Fibroblast of lung (primary cell): ENCODE measurements around the gene FJX1. TPM values are rescaled to one million over a fixed set of nuclear protein-coding genes. Genes with fewer than 3 reads are reported as not detected.
A peak's percentile ranks its signal among the peaks of the same experiment; 100 is the strongest.
"Not testable (repeated sequence)": the region's sequence is repeated elsewhere in the genome, so short reads cannot be mapped to it uniquely, and the experiment has no call there.

Experiments
- DNase-seq, 2 donors: peaks; one replicate each; pipeline versions ENCODE4 v3.0.0 to v3.0.0-alpha.2; 2010; ENCODE audit warnings: low read depth in 2 of 2
- H2AFZ ChIP-seq: 2 replicates; pipeline ENCODE4 v1.5.1; 2012; ENCODE audit warnings: low read length, control low read depth, inconsistent platforms
- H3K27ac ChIP-seq: 2 replicates; pipeline ENCODE4 v1.5.1; 2011; ENCODE audit warnings: low read length, control low read depth; ENCODE audit not compliant: insufficient read depth
- H3K27me3 ChIP-seq: 2 replicates; pipeline ENCODE4 v1.5.1; 2011; ENCODE audit warnings: mild to moderate bottlenecking, low read length; ENCODE audit not compliant: control insufficient read depth, insufficient read depth
- H3K36me3 ChIP-seq: 2 replicates; pipeline ENCODE4 v1.5.1; 2011; ENCODE audit warnings: low read length; ENCODE audit not compliant: control insufficient read depth, insufficient read depth
- H3K4me1 ChIP-seq: 2 replicates; pipeline ENCODE4 v1.5.1; 2011; ENCODE audit warnings: low read length; ENCODE audit not compliant: control insufficient read depth, insufficient read depth; ENCODE audit errors: extremely low read depth
- H3K4me2 ChIP-seq: 2 replicates; pipeline ENCODE4 v1.5.1; 2011; ENCODE audit warnings: low read length, control low read depth; ENCODE audit not compliant: insufficient read depth; ENCODE audit errors: extremely low read depth
- H3K4me3 ChIP-seq, 4 experiments: fragments of 200-600 bp in 1 of 4; sonication (generic) in 1 of 4; replicated peaks in 1 of 4; 2 replicates each; pipeline ENCODE4 v1.5.1; 2011 to 2016; ENCODE audit warnings: low read length in 4 of 4, low read depth in 3 of 4, mild to moderate bottlenecking in 3 of 4, control low read depth in 2 of 4, inconsistent platforms in 1 of 4, mixed read lengths in 1 of 4; ENCODE audit not compliant: insufficient read depth in 1 of 4; ENCODE audit errors: control extremely low read depth in 1 of 4
- H3K79me2 ChIP-seq: 2 replicates; pipeline ENCODE4 v1.5.1; 2012; ENCODE audit warnings: mild to moderate bottlenecking, low read length, inconsistent platforms; ENCODE audit not compliant: control insufficient read depth, insufficient read depth
- H3K9ac ChIP-seq: 2 replicates; pipeline ENCODE4 v1.5.1; 2011; ENCODE audit warnings: mild to moderate bottlenecking, low read length, control low read depth; ENCODE audit not compliant: insufficient read depth
- H3K9me3 ChIP-seq: 2 replicates; pipeline ENCODE4 v1.5.1; 2012; ENCODE audit warnings: low read depth, low read length; ENCODE audit not compliant: control insufficient read depth, insufficient read depth
- H4K20me1 ChIP-seq: 2 replicates; pipeline ENCODE4 v1.5.1; 2011; ENCODE audit warnings: low read length; ENCODE audit not compliant: control insufficient read depth, insufficient read depth; ENCODE audit errors: extremely low read depth
- CTCF ChIP-seq, 2 donors: IDR thresholded peaks in 1 of 2; conservative IDR thresholded peaks in 1 of 2; 1 replicate in 1 of 2; 2 replicates in 1 of 2; pipeline ENCODE4 v1.5.1; 2011 to 2012; ENCODE audit warnings: low read length in 2 of 2, control low read depth in 1 of 2, inconsistent platforms in 1 of 2, low read depth in 1 of 2, mild to moderate bottlenecking in 1 of 2
- EZH2 ChIP-seq: IDR thresholded peaks from 2 replicates; pipeline ENCODE4 v1.5.1; 2012; ENCODE audit warnings: low read length, control low read depth, mild to moderate bottlenecking; ENCODE audit errors: missing control alignments
- polyA plus RNA-seq, 2 donors: library from polyadenylated mRNA; depleted of rRNA in 1 of 2; stranded (reverse) in 1 of 2; unstranded in 1 of 2; fragments of >200 nt; gene quantifications; 2 replicates each; pipeline ENCODE4 v1.2.1, GENCODE V29; 2011 to 2012; ENCODE audit warnings: missing spikeins in 1 of 2
- total RNA-seq: library from RNA; depleted of rRNA; stranded (reverse); fragments of >200 nt; gene quantifications from 2 replicates; pipeline ENCODE4 v1.2.1, GENCODE V29; 2014

Gene FJX1
- total and polyA plus RNA-seq, 2 donors (not counting 1 experiment from before 2014, with no cell fraction given), result 4.2 to 10.4 TPM

DNA sequence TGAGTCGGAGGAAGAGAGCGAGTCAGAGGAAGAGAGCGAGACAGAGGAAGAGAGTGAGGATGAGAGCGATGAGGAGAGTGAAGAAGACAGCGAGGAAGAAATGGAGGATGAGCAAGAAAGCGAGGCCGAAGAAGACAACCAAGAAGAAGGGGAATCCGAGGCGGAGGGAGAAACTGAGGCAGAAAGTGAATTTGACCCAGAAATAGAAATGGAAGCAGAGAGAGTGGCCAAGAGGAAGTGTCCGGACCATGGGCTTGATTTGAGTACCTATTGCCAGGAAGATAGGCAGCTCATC, 45.1 kb downstream of the FJX1 start:
- Histone ChIP-seq H4K20me1 (no peaks in the 10 kb centered on the region), H3K4me2 (peak overlapping the region; percentile 89), H3K27me3 (no peaks in the 10 kb centered on the region), H3K9ac (peak overlapping the region; percentile 94), H2AFZ (peak overlapping the region; percentile 63), H3K4me1 (peaks cover 2% of the 10 kb centered on the region), H3K27ac (peak overlapping the region; percentile 97), H3K9me3 (no peaks in the 10 kb centered on the region), H3K79me2 (peaks cover 47% of the 10 kb centered on the region), H3K4me3 (peak overlapping the region; percentile 67 to 83 (median 70)), H3K36me3 (no peaks in the 10 kb centered on the region)
- no peak for TF ChIP-seq EZH2
- no peak for TF ChIP-seq CTCF (conservative IDR thresholded peaks at IDR 0.05 in 1 of 2, IDR thresholded peaks at IDR 0.05 in 1 of 2; ENCODE audit: low read depth in 1 of 2, low read length in 2 of 2)
- no peak for DNase-seq

DNA sequence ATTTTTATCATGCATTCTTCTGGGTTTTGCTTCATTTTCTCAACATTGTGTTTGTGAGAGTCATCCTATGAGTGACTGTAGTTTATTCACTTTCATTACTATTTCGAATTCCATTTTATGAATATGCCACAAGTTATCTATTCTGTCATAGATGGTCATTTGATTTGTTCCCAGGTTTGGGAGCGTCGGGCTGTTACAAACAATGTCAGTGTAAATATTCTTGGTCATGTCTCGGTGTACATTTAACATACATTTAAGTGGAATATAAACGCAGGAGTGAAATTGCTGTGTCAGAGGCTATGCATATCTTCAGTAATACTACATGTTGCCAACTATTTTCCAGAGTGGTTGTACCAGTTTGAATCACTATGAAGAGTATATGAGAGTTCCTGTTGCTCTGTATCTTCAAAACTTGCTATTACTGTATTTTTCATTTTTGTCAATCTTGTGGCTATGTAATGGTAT, 46.7 kb downstream of the FJX1 start:
- Histone ChIP-seq H3K36me3 (no peaks in the 10 kb centered on the region), H3K4me1 (peaks cover 2% of the 10 kb centered on the region), H4K20me1 (peaks cover under 1% of the 10 kb centered on the region), H3K4me3 (peak overlapping the region in 1 of 4 experiments; percentile 10), H3K9me3 (no peaks in the 10 kb centered on the region), H3K79me2 (peaks cover 62% of the 10 kb centered on the region), H3K27me3 (no peaks in the 10 kb centered on the region), H2AFZ (no peak overlapping the region), H3K27ac (no peak overlapping the region), H3K4me2 (no peak overlapping the region), H3K9ac (no peak overlapping the region)
- DNase-seq, result peak in 1 of 2 donors; percentile 41
- TF ChIP-seq CTCF (conservative IDR thresholded peaks at IDR 0.05 in 1 of 2, IDR thresholded peaks at IDR 0.05 in 1 of 2; ENCODE audit: low read depth in 1 of 2, low read length in 2 of 2), result no peak
- no peak for TF ChIP-seq EZH2

DNA sequence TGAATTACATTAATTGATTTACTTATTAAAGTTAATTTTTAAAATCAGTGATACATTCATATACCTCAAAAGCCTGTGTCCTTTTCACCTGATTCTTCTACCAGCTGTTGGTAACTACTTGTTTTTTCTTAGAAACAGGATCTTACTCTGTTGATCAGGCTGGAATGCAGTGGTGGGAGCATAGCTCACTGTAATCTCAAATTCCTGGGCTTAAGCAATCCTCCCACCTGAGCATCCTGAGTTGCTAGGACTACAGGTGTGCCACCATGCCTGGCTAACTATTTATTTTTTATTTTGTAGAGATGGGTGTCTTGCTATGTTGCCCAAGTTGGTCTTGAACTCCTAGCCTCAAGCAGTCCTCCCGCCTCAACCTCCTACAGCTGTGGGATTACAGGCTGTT, 49.0 kb downstream of the FJX1 start:
- Histone ChIP-seq H3K9me3 (no peaks in the 10 kb centered on the region), H2AFZ (no peak overlapping the region), H3K4me1 (no peaks in the 10 kb centered on the region), H4K20me1 (peaks cover 2% of the 10 kb centered on the region), H3K27me3 (no peaks in the 10 kb centered on the region), H3K9ac (no peak overlapping the region), H3K4me3 (no peak overlapping the region), H3K27ac (no peak overlapping the region), H3K79me2 (peaks cover 81% of the 10 kb centered on the region), H3K36me3 (no peaks in the 10 kb centered on the region), H3K4me2 (no peak overlapping the region)
- no peak for DNase-seq
- TF ChIP-seq EZH2 (no peak), CTCF (conservative IDR thresholded peaks at IDR 0.05 in 1 of 2, IDR thresholded peaks at IDR 0.05 in 1 of 2; ENCODE audit: low read depth in 1 of 2, low read length in 2 of 2) (no peak)

DNA sequence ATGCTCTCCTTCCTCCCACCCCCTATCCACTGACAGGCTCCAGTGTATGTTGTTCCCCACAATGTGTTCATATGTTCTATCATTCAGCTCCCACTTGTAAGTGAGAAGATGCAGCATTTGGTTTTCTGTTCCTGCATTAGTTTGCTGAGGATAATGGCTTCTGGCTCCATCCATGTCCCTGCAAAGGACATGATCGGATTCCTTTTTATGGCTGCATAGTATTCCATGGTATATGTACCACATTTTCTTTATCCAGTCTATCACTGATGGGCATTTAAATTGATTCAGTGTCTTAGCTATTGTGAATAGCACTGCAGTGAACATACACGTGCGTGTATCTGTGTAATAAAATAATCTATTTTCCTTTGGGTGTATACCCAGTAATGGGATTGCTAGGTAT, 50.1 kb downstream of the FJX1 start:
- not testable (repeated sequence) for H3K4me2 ChIP-seq, H3K27me3 ChIP-seq, H3K9me3 ChIP-seq, H2AFZ ChIP-seq, H3K4me1 ChIP-seq, DNase-seq, H3K36me3 ChIP-seq, H3K27ac ChIP-seq, H3K9ac ChIP-seq, H3K4me3 ChIP-seq, H4K20me1 ChIP-seq
- H3K79me2 ChIP-seq, result peaks cover 87% of the 10 kb centered on the region
